K562 (cell line): Measurements from ENCODE around the gene TRAPPC2L. TPM values are rescaled to one million over a fixed set of nuclear protein-coding genes. Genes with fewer than 3 reads are reported as not detected.

ENCODE experiments used
- ATF7 ChIP-seq: fragments of 450-650 bp; IDR thresholded peaks from 2 replicates; pipeline ENCODE4 v1.7.1; 2014; ENCODE audit warnings: mild to moderate bottlenecking, moderate library complexity
- C11orf30 ChIP-seq: fragments of 450-650 bp; IDR thresholded peaks from 2 replicates; pipeline ENCODE4 v1.6.1; 2016; ENCODE audit warnings: low read depth, mild to moderate bottlenecking
- DLX4 ChIP-seq: fragments of 250-450 bp; sonication (Bioruptor Pico); IDR thresholded peaks from 2 replicates; pipeline ENCODE4 v1.6.1; 2021; ENCODE audit warnings: mild to moderate bottlenecking
- ELF1 ChIP-seq: fragments of 200-800 bp; sonication (Bioruptor generic); IDR thresholded peaks from 2 replicates; pipeline ENCODE4 v1.6.1; 2016; ENCODE audit warnings: missing genetic modification characterization, missing compliant biosample characterization
- HNRNPUL1 ChIP-seq: fragments of 200-400 bp; formaldehyde crosslinking; IDR thresholded peaks from 2 replicates; pipeline ENCODE4 v1.6.1; 2017; ENCODE audit warnings: low read length
- KLF13 ChIP-seq: fragments of 450-650 bp; IDR thresholded peaks from 2 replicates; pipeline ENCODE4 v1.6.1; 2016; ENCODE audit warnings: missing genetic modification characterization, low read depth, mild to moderate bottlenecking, missing compliant biosample characterization, moderate library complexity, borderline replicate concordance
- LARP7 ChIP-seq: fragments of 450-650 bp; IDR thresholded peaks from 2 replicates; pipeline ENCODE4 v1.6.1; 2016
- MAZ ChIP-seq, 2 experiments: fragments of 450-650 bp in 1 of 2; sonication (generic) in 1 of 2; formaldehyde crosslinking; IDR thresholded peaks in 1 of 2; conservative IDR thresholded peaks in 1 of 2; 2 replicates each; pipeline versions ENCODE4 v1.4.0 to v1.5.0; 2020; ENCODE audit warnings: mild to moderate bottlenecking in 1 of 2, missing genetic modification reagents in 1 of 2
- NR3C1 ChIP-seq: sonication (generic); formaldehyde crosslinking; IDR thresholded peaks from 2 replicates; pipeline ENCODE4 v1.8.1; 2022; ENCODE audit warnings: missing genetic modification reagents
- NR4A1 ChIP-seq, 2 experiments: fragments of 250-450 bp in 1 of 2; fragments of 450-650 bp in 1 of 2; sonication (Bioruptor Pico) in 1 of 2; IDR thresholded peaks; 2 replicates each; pipeline versions ENCODE4 v1.4.0 to v1.6.1; 2016 to 2020; ENCODE audit warnings: mild to moderate bottlenecking in 2 of 2, missing compliant biosample characterization in 1 of 2, missing genetic modification characterization in 1 of 2, moderate library complexity in 1 of 2
- PKNOX1 ChIP-seq: fragments of 450-650 bp; IDR thresholded peaks from 2 replicates; pipeline ENCODE4 v1.6.1; 2016
- RBM22 ChIP-seq: fragments of 200-400 bp; formaldehyde crosslinking; IDR thresholded peaks from 2 replicates; pipeline ENCODE4 v1.6.1; 2018; ENCODE audit warnings: low read length, low read depth; ENCODE audit not compliant: poor library complexity, severe bottlenecking
- RFX1 ChIP-seq: fragments of 450-650 bp; IDR thresholded peaks from 2 replicates; pipeline ENCODE4 v1.6.1; 2016; ENCODE audit warnings: mild to moderate bottlenecking, moderate library complexity
- SNAPC5 ChIP-seq: fragments of 250-450 bp; sonication (Bioruptor Pico); IDR thresholded peaks from 2 replicates; pipeline ENCODE4 v1.8.0; 2021; ENCODE audit warnings: moderate library complexity, mild to moderate bottlenecking, inconsistent platforms
- TEAD2 ChIP-seq: fragments of 450-650 bp; IDR thresholded peaks from 2 replicates; pipeline ENCODE4 v1.6.1; 2016; ENCODE audit warnings: missing genetic modification characterization, control low read depth, missing compliant biosample characterization
- ZKSCAN3 ChIP-seq: fragments of 250-450 bp; sonication (Bioruptor Pico); IDR thresholded peaks from 2 replicates; pipeline ENCODE4 v1.4.0; 2020
- ZNF212 ChIP-seq: fragments of 450-650 bp; formaldehyde crosslinking; IDR thresholded peaks from 2 replicates; pipeline ENCODE4 v1.4.0; 2020; ENCODE audit warnings: mild to moderate bottlenecking
- ZNF583 ChIP-seq: fragments of 250-450 bp; sonication (Bioruptor Pico); IDR thresholded peaks from 2 replicates; pipeline ENCODE4 v1.4.0; 2020
- polyA plus RNA-seq, 8 experiments: library from polyadenylated mRNA; depleted of rRNA in 4 of 8; stranded (reverse) in 5 of 8; unstranded in 3 of 8; fragments of >200 nt; fragmentation: Nextera tagmentation in 2 of 8; fragmentation: Illumina TruSeq in 1 of 8; extraction: Ambion mirVana in 2 of 8; extraction: Trizol in 1 of 8; gene quantifications; 2 replicates each; pipeline versions ENCODE4 v1.2.1 to v1.2.3, GENCODE V29; 2011 to 2014; ENCODE audit warnings: inconsistent platforms in 1 of 8, missing spikeins in 1 of 8
- total RNA-seq, 7 experiments: library from RNA; depleted of rRNA in 6 of 7; stranded (reverse); fragments of >200 nt in 6 of 7; fragmentation: Illumina TruSeq in 2 of 7; extraction: Trizol in 2 of 7; gene quantifications; 2 replicates each; pipeline versions ENCODE4 v1.2.1 to v1.2.3, GENCODE V29; 2011 to 2021; ENCODE audit warnings: low replicate concordance in 1 of 7
- TF ChIP-seq, protein P1 (sequence below): fragments of 250-450 bp; sonication (Bioruptor Pico); IDR thresholded peaks from 2 replicates; pipeline ENCODE4 v1.4.0; 2020
- TF ChIP-seq, protein P2 (sequence below): sonication (generic); formaldehyde crosslinking; IDR thresholded peaks from 2 replicates; pipeline ENCODE4 v1.8.0; 2022; ENCODE audit warnings: mild to moderate bottlenecking, missing genetic modification reagents

TRAPPC2L gene
- total and polyA plus RNA-seq, 9 of the 15 experiments (the other 6 are each of a cell fraction or from before 2014, with no cell fraction given) = 60.4 to 398 (median 97.5) TPM

DNA sequence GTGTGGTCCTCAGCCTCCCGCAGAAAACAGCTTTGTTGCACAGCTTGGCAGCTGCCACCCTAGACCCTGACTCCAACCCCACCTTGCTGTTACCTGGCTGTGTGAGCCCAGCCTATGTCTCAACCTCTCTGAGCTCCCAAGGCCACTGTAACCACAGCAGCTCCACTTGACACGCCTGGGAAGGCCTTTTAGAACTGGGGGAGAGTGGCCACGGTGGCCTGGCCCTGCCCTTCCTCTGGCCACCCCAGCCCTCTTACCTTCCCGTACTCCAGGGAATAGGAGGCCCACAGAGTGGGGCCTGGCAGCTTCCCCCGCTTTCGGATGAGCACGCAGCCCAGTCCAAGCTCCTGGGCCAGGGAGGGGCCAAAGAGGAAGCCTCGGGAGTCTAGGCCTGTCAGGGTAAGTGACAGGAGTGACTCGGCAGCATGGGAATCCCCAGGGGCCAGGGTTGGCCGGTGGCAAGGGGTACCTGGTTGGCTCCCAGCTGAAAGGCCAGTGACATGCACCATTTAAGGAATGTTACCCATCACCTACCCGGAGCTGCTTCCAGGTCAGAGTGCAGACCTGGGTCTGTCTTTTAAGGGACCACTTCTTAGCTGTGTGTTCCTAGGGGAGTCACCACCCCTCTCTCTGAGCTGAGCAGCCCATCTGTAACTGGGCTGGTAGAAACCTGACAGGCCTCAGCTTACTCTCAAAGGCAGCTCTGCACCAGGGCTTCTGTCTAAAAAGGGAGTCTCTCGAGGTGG, 46.6 kb upstream of the TRAPPC2L start (continued):
- TF ChIP-seq, protein P1, sequence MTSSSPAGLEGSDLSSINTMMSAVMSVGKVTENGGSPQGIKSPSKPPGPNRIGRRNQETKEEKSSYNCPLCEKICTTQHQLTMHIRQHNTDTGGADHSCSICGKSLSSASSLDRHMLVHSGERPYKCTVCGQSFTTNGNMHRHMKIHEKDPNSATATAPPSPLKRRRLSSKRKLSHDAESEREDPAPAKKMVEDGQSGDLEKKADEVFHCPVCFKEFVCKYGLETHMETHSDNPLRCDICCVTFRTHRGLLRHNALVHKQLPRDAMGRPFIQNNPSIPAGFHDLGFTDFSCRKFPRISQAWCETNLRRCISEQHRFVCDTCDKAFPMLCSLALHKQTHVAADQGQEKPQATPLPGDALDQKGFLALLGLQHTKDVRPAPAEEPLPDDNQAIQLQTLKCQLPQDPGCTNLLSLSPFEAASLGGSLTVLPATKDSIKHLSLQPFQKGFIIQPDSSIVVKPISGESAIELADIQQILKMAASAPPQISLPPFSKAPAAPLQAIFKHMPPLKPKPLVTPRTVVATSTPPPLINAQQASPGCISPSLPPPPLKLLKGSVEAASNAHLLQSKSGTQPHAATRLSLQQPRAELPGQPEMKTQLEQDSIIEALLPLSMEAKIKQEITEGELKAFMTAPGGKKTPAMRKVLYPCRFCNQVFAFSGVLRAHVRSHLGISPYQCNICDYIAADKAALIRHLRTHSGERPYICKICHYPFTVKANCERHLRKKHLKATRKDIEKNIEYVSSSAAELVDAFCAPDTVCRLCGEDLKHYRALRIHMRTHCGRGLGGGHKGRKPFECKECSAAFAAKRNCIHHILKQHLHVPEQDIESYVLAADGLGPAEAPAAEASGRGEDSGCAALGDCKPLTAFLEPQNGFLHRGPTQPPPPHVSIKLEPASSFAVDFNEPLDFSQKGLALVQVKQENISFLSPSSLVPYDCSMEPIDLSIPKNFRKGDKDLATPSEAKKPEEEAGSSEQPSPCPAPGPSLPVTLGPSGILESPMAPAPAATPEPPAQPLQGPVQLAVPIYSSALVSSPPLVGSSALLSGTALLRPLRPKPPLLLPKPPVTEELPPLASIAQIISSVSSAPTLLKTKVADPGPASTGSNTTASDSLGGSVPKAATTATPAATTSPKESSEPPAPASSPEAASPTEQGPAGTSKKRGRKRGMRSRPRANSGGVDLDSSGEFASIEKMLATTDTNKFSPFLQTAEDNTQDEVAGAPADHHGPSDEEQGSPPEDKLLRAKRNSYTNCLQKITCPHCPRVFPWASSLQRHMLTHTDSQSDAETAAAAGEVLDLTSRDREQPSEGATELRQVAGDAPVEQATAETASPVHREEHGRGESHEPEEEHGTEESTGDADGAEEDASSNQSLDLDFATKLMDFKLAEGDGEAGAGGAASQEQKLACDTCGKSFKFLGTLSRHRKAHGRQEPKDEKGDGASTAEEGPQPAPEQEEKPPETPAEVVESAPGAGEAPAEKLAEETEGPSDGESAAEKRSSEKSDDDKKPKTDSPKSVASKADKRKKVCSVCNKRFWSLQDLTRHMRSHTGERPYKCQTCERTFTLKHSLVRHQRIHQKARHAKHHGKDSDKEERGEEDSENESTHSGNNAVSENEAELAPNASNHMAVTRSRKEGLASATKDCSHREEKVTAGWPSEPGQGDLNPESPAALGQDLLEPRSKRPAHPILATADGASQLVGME (CRISPR knock-in tag) = no peak
- 0 out of 2 replicates have a peak, but pooled peaks have one; percentile 28 for TF ChIP-seq HNRNPUL1
- no peak for TF ChIP-seq LARP7
- TF ChIP-seq SNAPC5 = no peak
- no peak for TF ChIP-seq NR4A1 (CRISPR knock-in tag; IDR thresholded peaks at IDR 0.05)
- no peak for TF ChIP-seq NR4A1 (tag; IDR thresholded peaks at IDR 0.05)
- peak; percentile 45 for TF ChIP-seq C11orf30
- peak; percentile 15; the same call in 1 of the 2 replicates for TF ChIP-seq ATF7
- peak; percentile 73 for TF ChIP-seq RBM22
- TF ChIP-seq ZNF212 (CRISPR knock-in tag) = no peak
- TF ChIP-seq, protein P2, sequence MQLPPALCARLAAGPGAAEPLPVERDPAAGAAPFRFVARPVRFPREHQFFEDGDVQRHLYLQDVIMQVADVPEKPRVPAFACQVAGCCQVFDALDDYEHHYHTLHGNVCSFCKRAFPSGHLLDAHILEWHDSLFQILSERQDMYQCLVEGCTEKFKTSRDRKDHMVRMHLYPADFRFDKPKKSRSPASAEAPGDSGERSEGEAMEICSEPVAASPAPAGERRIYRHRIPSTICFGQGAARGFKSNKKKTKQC (CRISPR knock-in tag) = no peak; the same call in 1 of the 2 replicates
- 0 out of 4 replicates have a peak, but pooled peaks of 1 of the 2 experiments have one; percentile 29 for TF ChIP-seq MAZ (CRISPR knock-in tag; conservative IDR thresholded peaks at IDR 0.05 in 1 of 2, IDR thresholded peaks at IDR 0.05 in 1 of 2)
- no peak for TF ChIP-seq TEAD2 (tag)
- TF ChIP-seq KLF13 (tag) = no peak
- TF ChIP-seq ELF1 = no peak
- peak; percentile 83 for TF ChIP-seq PKNOX1
- TF ChIP-seq DLX4 (CRISPR knock-in tag) = no peak
- TF ChIP-seq ZNF583 = no peak
- TF ChIP-seq ZKSCAN3 (CRISPR knock-in tag) = no peak
- no peak for TF ChIP-seq RFX1
- no peak for TF ChIP-seq NR3C1 (CRISPR knock-in tag)
